ENCODE data around the gene TEX2. TPM values are rescaled to one million over a fixed set of nuclear protein-coding genes. Genes with fewer than 3 reads are reported as not detected.

TEX2 gene
- total RNA-seq, 1 donor from 2014 or later, result 39.5 TPM

DNA sequence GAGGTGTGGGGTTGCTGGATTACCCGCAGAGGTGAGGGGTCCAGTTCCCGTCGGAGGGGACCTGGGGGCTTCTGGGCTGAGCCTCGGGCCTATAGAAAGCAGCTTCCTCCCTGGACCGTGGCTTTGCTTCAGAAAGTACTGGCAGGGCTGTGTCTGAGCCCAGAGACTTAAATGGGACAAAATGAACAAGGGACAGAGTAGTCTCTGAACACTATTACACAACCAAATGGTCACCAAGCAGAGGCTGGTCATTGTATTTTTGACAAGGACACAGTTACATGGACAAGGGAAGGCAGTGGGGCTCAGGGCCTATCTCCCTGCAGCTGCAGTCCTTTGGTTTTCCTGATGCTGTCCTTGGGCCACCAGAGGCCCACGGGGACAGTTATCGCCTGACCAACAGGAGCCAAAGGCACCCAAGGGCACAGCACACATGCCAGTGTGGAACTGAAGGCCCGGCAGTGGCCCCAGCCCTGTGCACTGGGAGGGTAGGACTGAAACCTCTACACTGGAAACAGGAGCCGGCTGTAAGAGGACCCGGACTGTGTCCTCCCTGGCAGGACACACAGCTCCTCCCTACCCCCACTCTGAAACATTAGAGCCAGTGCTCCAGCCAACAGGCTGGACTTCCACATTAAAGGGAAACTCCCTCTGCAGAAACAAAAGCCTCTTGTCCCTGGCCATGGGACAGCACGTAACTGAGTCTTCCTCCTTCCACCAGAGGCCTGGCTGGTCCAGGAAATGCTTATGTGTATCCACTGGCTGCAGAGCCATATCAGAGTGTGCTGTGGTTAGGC, 107.1 kb downstream of the TEX2 start:
- intact Hi-C loops (cut with DNase I), result loop anchor here (10.0 kb wide), 1 partner anchor 109 kb away; the partner anchor contains the start of gene TEX2
- ATAC-seq (peak; percentile 95), DNase-seq (ENCODE audit: low spot score) (peak; percentile 76)

DNA sequence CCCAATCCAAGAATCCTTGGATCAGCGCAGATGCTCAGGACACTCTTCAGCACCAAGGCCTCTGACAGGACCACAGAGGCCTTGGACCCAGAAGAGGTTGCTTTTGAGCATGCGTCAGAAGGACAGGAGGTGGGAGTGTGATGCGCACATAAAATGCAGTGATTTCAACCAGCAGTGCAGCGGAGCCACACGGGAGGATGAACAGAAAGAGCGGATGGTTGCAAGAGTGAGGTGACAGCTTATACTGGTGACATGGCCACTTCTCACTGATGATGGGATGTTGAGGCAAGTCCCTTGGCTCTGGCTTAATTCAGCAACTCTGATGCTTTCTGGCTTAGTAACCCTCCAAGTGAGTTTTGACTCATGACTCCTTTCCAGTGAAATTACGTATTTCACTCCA, 107.9 kb downstream of the TEX2 start:
- no peak for ATAC-seq
- no peak for DNase-seq (ENCODE audit: low spot score)
- intact Hi-C loops (cut with DNase I), result loop anchor here (10.0 kb wide), 1 partner anchor 110 kb away; the partner anchor contains the start of gene TEX2

DNA sequence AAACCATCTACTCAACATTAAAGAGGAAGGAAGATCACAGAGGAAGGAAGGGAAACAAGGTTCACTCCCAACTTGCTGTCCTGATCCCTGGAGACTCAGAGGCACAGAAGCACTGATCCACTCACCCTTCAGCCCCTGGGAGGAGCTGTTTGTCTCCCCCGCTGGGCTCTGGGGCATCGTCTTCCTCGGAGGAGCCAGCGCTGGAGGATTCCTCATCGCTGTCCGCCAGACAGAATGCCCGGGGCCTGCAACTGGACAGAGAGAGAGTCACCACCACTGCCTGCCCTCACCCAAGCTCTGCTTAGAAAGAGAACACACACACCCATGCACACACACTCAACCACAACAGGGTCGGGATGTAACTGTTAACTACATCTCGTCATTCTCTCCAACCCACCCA, 108.3 kb downstream of the TEX2 start:
- DNase-seq (ENCODE audit: low spot score) (no peak), ATAC-seq (no peak)
- intact Hi-C loops (cut with DNase I), result loop anchor here (10.0 kb wide), 1 partner anchor 110 kb away; the partner anchor contains the start of gene TEX2

DNA sequence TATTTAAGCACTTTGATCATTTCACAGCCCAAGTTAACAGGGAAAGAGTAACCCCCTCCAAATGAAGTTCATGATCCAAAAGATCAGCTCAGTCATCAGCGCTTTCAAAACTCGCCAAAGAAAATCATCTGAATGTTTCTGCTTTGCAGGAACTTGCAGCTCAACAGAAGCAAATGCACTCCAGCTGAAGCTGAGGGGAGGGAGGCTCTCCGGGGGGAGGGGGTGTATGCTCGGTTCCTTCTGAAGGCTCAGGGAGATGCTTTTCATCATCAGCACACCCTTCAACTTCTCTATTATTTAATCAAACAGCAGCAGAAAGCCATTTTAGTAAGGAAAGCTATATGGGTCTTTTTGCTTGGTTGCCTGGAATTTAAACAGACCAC, 108.8 kb downstream of the TEX2 start:
- ATAC-seq, result no peak
- intact Hi-C loops (cut with DNase I), result loop anchor here (10.0 kb wide), 1 partner anchor 110 kb away; the partner anchor contains the start of gene TEX2

DNA sequence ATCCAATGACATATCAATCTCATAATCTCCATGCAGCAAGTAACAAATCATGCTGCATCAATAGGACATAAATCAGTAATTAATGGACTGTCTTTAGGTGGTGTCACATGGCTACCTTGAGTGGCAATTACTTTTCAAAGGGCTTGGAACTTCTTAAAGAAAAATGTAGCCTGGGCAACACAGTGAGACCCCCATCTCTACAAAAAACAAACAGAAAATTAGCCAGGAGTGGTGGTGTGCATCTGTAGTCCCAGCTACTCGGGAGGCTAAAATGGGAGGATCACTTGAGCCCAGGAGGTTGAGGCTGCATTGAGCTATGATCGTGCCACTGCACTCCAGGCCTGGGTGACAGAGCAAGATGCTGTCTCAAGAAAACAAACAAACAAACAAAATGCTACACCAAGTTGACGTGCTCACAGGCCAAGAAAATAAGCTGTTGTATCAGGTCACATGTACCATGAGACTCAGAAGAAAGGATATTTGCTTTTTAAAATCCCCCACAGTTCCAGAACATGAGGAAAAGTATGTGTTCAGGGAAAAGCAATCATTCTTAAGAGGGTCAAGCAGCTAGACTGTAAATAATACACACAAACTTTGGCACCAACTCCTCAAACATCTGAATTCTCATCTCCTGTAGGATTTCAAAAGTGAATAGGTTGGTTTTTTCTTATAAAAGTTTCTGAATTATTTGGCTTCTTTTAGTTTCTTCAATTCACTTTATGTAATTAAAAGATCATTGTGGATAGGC, 109.3 kb downstream of the TEX2 start:
- DNase-seq (ENCODE audit: low spot score) (no peak), ATAC-seq (no peak)
- intact Hi-C loops (cut with DNase I), result loop anchor here (10.0 kb wide), 1 partner anchor 111 kb away; the partner anchor contains the start of gene TEX2

More for the DNA sequence above, 108.8 kb downstream of the TEX2 start:
- no peak for DNase-seq (ENCODE audit: low spot score)

DNA sequence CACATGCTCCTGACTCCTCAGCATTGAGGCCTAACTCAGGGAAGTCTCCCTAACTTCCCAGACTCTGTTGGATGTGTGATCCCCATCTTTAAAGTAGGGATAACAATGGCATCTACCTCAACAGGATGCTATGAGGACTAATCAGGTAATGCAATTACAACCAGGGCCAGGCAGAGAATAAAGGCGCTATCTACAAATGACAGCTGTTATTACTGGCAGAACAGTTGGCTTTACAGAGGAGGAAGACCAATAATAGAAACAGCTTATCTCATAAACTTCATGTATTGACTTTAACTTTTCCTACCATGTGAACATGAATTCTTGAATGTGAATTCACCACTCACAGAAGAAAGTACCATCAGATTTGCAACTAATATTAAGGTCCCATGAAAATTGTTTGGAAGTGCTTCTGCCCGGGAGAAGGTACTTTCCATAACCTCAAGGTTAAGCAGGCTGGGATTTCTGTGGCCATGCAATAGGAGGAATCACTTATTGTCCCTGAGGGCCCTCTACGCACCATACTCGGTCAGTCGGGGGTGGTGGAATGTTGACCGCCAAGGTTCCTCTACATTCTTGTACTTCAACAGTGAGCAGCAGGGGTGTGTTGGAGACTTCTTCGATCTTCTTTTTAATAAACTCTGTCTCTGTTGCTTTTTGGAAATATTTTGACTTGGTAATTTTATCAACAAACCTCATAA, 110.5 kb downstream of the TEX2 start:
- intact Hi-C loops (cut with DNase I), result loop anchor here (10.0 kb wide), 1 partner anchor 112 kb away; the partner anchor contains the start of gene TEX2
- no peak for ATAC-seq

DNA sequence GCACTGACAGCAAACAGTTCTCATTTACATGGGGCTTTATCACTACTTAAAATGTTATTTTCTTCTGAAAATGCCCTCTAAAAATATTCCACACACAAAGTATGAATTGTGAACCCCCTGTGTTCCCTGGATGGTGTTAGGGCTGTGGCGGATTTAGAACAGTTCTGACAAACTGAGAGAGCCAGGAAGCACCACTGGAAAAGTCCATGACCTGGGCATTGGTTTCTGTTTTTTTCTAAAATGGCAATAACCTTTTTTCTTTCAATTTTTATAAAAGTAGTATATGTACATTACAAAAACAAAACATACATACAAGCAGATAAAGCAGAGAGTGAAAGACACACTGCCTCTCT, 112.1 kb downstream of the TEX2 start:
- intact Hi-C loops (cut with DNase I), result loop anchor here (10.0 kb wide), 1 partner anchor 114 kb away; the partner anchor contains the start of gene TEX2
- ATAC-seq (no peak), DNase-seq (ENCODE audit: low spot score) (no peak)

More for the DNA sequence above, 110.5 kb downstream of the TEX2 start:
- DNase-seq (ENCODE audit: low spot score), result no peak

DNA sequence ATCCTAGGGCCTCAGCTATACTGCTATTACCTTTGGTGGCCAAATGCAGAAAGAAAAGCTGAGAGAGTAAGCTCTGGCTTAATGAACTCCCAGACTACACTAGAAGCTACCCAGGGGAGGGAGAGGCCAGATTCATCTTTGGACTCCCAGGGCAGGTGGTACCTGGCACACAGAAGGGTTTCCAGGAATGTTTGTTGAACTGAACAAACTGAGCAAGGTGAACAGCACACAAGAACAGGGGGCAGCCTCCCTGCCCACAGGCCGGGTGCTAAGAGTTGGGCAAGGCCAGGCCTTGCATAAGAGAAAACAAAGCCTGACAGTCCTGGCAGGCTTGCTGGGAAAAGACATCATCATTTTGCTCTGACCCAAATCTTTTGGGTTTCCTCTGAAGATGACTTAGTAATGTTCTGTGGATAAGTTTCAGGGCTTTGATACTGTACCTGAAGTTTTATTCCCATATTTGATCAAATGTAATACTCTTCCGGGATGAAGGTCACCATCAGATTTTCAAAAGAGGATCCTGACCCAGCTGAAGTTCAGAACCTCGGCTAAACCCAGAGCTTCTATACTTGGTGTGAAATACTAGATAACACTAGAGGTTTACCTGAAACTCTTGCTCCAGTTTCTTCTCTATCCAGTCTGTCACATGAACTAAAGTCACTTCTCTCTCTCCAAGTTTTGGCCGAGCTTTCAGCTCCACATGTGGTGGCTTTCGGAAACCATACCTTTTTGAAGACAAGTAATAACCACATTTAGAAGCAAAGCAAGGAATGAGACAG, 112.6 kb downstream of the TEX2 start:
- ATAC-seq (no peak), DNase-seq (ENCODE audit: low spot score) (no peak)
- intact Hi-C loops (cut with DNase I), result loop anchor here (10.0 kb wide), 1 partner anchor 114 kb away; the partner anchor contains the start of gene TEX2

DNA sequence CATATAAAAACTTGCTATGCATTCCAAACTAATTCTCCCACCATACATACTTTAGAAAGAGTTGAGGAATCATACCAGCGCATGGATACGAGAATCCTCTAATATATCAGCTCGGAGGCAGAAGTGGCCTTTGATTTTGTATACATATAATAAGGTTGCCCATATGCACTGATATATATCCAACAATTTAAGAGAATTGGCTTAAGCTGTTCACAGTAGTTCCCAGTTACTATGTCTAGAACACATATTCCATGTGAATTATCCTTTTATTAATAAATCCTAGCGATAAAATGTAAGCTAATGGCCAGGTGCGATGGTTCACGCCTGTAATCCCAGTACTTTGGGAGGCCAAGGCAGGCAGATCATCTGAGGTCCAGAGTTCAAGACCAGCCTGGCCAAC, 113.9 kb downstream of the TEX2 start:
- DNase-seq (ENCODE audit: low spot score) (no peak), ATAC-seq (no peak)
- intact Hi-C loops (cut with DNase I), result no loop called here

- intact Hi-C loops (cut with DNase I), result no loop called here
- ATAC-seq (no peak), DNase-seq (ENCODE audit: low spot score) (no peak)
Observed at GRCh38 chr17:64148699-64149098, 114.4 kb downstream of the TEX2 start.

- ATAC-seq (no peak), DNase-seq (ENCODE audit: low spot score) (no peak)
- intact Hi-C loops (cut with DNase I), result no loop called here
Observed at GRCh38 chr17:64148017-64148631, 114.9 kb downstream of the TEX2 start.

GRCh38 chr17:64147110-64148016, 115.7 kb downstream of the TEX2 start:
- no peak for DNase-seq (ENCODE audit: low spot score)
- intact Hi-C loops (cut with DNase I), result no loop called here
- no peak for ATAC-seq

DNA sequence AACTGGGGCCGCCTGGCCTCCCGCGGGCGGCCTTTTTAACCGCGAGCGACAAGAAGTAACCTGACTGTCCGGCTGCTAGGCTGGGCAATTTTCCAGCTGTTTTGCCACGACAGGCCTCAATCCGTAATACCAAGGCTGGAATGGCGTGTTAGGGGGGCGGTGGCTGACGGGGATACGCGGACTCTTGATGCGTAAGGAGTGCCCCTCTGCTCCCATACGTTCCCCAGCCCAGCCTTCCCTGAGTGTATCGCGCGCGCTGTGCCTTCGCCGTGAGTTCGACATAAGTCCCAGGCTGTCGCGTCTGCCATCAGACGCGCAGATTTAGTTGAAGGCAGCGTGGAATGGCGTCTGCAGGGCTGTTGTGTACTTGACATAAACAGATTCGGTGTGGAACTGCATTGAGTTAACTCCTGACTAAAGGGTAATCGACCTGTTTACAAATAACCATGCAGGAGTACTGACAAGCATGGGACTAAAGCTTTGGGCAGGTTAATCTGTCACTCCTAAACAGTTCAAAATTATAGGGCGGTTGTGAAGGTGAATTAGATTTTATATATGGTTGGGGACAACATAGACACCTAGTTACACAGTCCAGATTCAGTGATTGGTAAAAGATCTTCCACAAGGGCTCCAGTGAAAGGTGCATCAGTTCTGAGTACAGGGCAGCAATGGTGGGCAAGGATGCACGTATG, 116.5 kb downstream of the TEX2 start:
- intact Hi-C loops (cut with DNase I), result no loop called here
- ATAC-seq (peak; percentile 69), DNase-seq (ENCODE audit: low spot score) (peak; percentile 81)

DNA sequence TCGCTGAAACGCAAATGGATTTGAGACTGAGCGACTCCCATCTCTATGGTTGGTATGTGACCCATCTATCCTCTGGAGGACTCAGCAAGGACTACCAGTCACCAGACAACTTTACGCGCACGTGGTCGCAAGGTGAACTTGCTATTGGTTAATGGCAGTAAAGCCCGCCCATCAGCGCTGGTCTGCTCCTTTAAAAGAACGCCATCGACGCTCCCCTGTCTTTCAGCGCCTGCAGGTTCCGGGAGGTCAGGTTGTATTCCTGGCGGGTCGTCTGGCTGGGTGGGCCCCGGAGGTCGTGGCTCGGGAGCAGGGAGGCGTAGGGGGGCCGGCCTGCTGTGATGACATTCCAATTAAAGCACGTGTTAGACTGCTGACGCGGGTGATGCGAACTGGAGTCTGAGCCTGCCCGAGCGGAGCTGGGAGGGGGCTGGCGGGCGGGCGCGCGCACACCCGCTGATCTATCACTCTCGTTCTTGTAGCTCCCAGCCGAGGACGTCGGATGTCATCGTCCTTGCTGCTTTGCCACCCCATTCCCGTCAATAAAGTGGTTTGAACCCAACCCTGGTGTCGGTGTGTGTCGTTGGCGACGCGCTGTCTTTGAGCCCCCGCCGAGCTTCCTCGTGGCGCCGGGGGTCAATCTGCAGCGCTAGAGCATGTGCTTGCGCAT, 117.2 kb downstream of the TEX2 start:
- intact Hi-C loops (cut with DNase I), result no loop called here
- peak; percentile 99 for DNase-seq (ENCODE audit: low spot score)
- peak; percentile 99 for ATAC-seq

DNA sequence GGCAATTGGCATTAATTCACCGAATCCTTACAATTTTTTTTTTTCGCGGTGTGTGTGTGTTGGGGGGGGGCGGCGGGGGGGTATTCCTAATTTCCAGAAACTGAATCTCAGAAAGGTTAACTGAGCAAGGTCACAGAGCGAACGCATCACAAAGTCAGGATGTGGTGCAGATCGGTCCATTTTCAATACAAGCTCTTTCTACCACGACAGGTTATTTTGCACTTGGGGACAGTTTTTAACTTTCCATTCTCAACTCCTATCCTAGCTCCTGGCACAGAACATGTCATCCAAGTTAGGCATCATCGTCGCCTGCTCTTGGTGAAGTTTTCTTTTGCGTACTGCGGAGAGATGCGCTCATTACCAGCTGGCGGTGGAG, 117.7 kb downstream of the TEX2 start:
- DNase-seq (ENCODE audit: low spot score) (no peak), ATAC-seq (peak; percentile 18)
- intact Hi-C loops (cut with DNase I), result no loop called here

- DNase-seq (ENCODE audit: low spot score) (no peak), ATAC-seq (no peak)
- intact Hi-C loops (cut with DNase I), result loop anchor here (10.0 kb wide), 2 partner anchors 75 to 115 kb away; partner anchors contain the start of gene ICAM2
Observed at GRCh38 chr17:64139542-64139941, 123.5 kb downstream of the TEX2 start.
